HepG2 (cell line): Measurements from ENCODE around the gene PLAC9. TPM values are rescaled to one million over a fixed set of nuclear protein-coding genes. Genes with fewer than 3 reads are reported as not detected.

Source experiments
- FOXA3 ChIP-seq: IDR thresholded peaks from 2 replicates; pipeline ENCODE4 v1.6.1; 2016; ENCODE audit warnings: missing genetic modification reagents, missing compliant biosample characterization
- KAT8 ChIP-seq: IDR thresholded peaks from 2 replicates; pipeline ENCODE4 v1.6.1; 2016; ENCODE audit warnings: missing genetic modification reagents, missing compliant biosample characterization
- RFX1 ChIP-seq: fragments of 450-650 bp; IDR thresholded peaks from 2 replicates; pipeline ENCODE4 v1.6.1; 2017
- polyA plus RNA-seq, 8 experiments: library from polyadenylated mRNA; depleted of rRNA in 3 of 8; stranded (reverse) in 7 of 8; unstranded in 1 of 8; fragments of >200 nt; fragmentation: Illumina TruSeq in 4 of 8; extraction: Trizol in 4 of 8; gene quantifications; 2 replicates each; pipeline versions ENCODE4 v1.2.1 to v1.2.3, GENCODE V29; 2011 to 2016; ENCODE audit warnings: low read depth in 4 of 8, missing spikeins in 1 of 8, mixed read lengths in 1 of 8; ENCODE audit not compliant: insufficient read depth in 1 of 8
- total RNA-seq, 5 experiments: library from RNA; depleted of rRNA; stranded (reverse); fragments of >200 nt; fragmentation: Illumina TruSeq; extraction: Trizol; gene quantifications; 2 replicates each; pipeline ENCODE4 v1.2.3, GENCODE V29; 2016; ENCODE audit warnings: low read depth in 1 of 5
- TF ChIP-seq, protein P1 (sequence below): sonication (generic); formaldehyde crosslinking; IDR thresholded peaks from 2 replicates; pipeline ENCODE4 v1.4.0; 2020; ENCODE audit warnings: missing genetic modification reagents, borderline replicate concordance
- TF ChIP-seq, protein P2 (sequence below): IDR thresholded peaks from 2 replicates; pipeline ENCODE4 v1.6.1; 2012; ENCODE audit warnings: inconsistent platforms
- TF ChIP-seq, protein P3 (sequence below): sonication (generic); formaldehyde crosslinking; IDR thresholded peaks from 2 replicates; pipeline ENCODE4 v1.4.0; 2020; ENCODE audit warnings: mild to moderate bottlenecking, missing genetic modification reagents, borderline replicate concordance
- TF ChIP-seq, protein P4 (sequence below): sonication (generic); formaldehyde crosslinking; IDR thresholded peaks from 2 replicates; pipeline ENCODE4 v1.9.0; 2021; ENCODE audit warnings: missing genetic modification reagents, borderline replicate concordance
- TF ChIP-seq, protein P5 (sequence below): sonication (generic); formaldehyde crosslinking; IDR thresholded peaks from 2 replicates; pipeline ENCODE4 v1.4.0; 2020; ENCODE audit warnings: low read depth, mild to moderate bottlenecking, missing genetic modification reagents
- TF ChIP-seq, protein P6 (sequence below): sonication (generic); formaldehyde crosslinking; IDR thresholded peaks from 2 replicates; pipeline ENCODE4 v1.9.0; 2021; ENCODE audit warnings: missing genetic modification reagents, borderline replicate concordance

Gene PLAC9
- total and polyA plus RNA-seq, 2 of the 13 experiments (the other 11 are each of a cell fraction or from before 2014, with no cell fraction given) = not detected

DNA sequence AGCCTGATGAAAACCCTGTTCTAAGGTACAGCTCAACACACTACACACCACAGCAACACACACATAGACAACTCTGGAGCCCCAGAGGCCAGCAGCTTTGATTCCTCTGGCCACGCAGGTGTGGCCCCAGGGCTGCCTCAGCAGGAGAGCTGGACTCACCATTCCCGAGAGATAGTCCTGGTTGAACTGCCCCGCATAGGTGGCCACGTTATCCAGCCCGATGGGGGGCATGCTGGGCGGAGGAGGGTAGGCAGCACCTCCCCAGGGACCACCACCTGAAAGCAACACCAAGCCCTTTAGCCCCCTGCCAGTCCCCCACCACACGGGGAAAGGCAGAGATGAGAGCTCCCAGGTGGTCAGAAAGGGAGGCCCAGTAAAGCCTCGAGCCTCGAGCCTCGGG, 38.1 kb downstream of the PLAC9 start (continued):
- TF ChIP-seq, protein P1, sequence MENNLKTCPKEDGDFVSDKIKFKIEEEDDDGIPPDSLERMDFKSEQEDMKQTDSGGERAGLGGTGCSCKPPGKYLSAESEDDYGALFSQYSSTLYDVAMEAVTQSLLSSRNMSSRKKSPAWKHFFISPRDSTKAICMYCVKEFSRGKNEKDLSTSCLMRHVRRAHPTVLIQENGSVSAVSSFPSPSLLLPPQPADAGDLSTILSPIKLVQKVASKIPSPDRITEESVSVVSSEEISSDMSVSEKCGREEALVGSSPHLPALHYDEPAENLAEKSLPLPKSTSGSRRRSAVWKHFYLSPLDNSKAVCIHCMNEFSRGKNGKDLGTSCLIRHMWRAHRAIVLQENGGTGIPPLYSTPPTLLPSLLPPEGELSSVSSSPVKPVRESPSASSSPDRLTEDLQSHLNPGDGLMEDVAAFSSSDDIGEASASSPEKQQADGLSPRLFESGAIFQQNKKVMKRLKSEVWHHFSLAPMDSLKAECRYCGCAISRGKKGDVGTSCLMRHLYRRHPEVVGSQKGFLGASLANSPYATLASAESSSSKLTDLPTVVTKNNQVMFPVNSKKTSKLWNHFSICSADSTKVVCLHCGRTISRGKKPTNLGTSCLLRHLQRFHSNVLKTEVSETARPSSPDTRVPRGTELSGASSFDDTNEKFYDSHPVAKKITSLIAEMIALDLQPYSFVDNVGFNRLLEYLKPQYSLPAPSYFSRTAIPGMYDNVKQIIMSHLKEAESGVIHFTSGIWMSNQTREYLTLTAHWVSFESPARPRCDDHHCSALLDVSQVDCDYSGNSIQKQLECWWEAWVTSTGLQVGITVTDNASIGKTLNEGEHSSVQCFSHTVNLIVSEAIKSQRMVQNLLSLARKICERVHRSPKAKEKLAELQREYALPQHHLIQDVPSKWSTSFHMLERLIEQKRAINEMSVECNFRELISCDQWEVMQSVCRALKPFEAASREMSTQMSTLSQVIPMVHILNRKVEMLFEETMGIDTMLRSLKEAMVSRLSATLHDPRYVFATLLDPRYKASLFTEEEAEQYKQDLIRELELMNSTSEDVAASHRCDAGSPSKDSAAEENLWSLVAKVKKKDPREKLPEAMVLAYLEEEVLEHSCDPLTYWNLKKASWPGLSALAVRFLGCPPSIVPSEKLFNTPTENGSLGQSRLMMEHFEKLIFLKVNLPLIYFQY = no peak
- TF ChIP-seq, protein P2, sequence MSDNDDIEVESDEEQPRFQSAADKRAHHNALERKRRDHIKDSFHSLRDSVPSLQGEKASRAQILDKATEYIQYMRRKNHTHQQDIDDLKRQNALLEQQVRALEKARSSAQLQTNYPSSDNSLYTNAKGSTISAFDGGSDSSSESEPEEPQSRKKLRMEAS = no peak
- TF ChIP-seq, protein P3, sequence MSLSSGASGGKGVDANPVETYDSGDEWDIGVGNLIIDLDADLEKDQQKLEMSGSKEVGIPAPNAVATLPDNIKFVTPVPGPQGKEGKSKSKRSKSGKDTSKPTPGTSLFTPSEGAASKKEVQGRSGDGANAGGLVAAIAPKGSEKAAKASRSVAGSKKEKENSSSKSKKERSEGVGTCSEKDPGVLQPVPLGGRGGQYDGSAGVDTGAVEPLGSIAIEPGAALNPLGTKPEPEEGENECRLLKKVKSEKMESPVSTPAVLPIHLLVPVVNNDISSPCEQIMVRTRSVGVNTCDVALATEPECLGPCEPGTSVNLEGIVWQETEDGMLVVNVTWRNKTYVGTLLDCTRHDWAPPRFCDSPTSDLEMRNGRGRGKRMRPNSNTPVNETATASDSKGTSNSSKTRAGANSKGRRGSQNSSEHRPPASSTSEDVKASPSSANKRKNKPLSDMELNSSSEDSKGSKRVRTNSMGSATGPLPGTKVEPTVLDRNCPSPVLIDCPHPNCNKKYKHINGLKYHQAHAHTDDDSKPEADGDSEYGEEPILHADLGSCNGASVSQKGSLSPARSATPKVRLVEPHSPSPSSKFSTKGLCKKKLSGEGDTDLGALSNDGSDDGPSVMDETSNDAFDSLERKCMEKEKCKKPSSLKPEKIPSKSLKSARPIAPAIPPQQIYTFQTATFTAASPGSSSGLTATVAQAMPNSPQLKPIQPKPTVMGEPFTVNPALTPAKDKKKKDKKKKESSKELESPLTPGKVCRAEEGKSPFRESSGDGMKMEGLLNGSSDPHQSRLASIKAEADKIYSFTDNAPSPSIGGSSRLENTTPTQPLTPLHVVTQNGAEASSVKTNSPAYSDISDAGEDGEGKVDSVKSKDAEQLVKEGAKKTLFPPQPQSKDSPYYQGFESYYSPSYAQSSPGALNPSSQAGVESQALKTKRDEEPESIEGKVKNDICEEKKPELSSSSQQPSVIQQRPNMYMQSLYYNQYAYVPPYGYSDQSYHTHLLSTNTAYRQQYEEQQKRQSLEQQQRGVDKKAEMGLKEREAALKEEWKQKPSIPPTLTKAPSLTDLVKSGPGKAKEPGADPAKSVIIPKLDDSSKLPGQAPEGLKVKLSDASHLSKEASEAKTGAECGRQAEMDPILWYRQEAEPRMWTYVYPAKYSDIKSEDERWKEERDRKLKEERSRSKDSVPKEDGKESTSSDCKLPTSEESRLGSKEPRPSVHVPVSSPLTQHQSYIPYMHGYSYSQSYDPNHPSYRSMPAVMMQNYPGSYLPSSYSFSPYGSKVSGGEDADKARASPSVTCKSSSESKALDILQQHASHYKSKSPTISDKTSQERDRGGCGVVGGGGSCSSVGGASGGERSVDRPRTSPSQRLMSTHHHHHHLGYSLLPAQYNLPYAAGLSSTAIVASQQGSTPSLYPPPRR (CRISPR knock-in tag) = no peak
- TF ChIP-seq, protein P4, sequence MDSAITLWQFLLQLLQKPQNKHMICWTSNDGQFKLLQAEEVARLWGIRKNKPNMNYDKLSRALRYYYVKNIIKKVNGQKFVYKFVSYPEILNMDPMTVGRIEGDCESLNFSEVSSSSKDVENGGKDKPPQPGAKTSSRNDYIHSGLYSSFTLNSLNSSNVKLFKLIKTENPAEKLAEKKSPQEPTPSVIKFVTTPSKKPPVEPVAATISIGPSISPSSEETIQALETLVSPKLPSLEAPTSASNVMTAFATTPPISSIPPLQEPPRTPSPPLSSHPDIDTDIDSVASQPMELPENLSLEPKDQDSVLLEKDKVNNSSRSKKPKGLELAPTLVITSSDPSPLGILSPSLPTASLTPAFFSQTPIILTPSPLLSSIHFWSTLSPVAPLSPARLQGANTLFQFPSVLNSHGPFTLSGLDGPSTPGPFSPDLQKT (CRISPR knock-in tag) = no peak
- TF ChIP-seq RFX1 (no peak), FOXA3 (CRISPR knock-in tag) (no peak), KAT8 (no peak)
- TF ChIP-seq, protein P5, sequence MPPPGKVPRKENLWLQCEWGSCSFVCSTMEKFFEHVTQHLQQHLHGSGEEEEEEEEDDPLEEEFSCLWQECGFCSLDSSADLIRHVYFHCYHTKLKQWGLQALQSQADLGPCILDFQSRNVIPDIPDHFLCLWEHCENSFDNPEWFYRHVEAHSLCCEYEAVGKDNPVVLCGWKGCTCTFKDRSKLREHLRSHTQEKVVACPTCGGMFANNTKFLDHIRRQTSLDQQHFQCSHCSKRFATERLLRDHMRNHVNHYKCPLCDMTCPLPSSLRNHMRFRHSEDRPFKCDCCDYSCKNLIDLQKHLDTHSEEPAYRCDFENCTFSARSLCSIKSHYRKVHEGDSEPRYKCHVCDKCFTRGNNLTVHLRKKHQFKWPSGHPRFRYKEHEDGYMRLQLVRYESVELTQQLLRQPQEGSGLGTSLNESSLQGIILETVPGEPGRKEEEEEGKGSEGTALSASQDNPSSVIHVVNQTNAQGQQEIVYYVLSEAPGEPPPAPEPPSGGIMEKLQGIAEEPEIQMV (CRISPR knock-in tag) = no peak
- TF ChIP-seq, protein P6, sequence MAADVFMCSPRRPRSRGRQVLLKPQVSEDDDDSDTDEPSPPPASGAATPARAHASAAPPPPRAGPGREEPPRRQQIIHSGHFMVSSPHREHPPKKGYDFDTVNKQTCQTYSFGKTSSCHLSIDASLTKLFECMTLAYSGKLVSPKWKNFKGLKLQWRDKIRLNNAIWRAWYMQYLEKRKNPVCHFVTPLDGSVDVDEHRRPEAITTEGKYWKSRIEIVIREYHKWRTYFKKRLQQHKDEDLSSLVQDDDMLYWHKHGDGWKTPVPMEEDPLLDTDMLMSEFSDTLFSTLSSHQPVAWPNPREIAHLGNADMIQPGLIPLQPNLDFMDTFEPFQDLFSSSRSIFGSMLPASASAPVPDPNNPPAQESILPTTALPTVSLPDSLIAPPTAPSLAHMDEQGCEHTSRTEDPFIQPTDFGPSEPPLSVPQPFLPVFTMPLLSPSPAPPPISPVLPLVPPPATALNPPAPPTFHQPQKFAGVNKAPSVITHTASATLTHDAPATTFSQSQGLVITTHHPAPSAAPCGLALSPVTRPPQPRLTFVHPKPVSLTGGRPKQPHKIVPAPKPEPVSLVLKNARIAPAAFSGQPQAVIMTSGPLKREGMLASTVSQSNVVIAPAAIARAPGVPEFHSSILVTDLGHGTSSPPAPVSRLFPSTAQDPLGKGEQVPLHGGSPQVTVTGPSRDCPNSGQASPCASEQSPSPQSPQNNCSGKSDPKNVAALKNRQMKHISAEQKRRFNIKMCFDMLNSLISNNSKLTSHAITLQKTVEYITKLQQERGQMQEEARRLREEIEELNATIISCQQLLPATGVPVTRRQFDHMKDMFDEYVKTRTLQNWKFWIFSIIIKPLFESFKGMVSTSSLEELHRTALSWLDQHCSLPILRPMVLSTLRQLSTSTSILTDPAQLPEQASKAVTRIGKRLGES (CRISPR knock-in tag) = no peak
